SK-N-SH (cell line): Measurements from ENCODE around the gene ZEB1. TPM values are rescaled to one million over a fixed set of nuclear protein-coding genes. Genes with fewer than 3 reads are reported as not detected.
A peak's percentile ranks its signal among the peaks of the same experiment; 100 is the strongest.
"Not testable (repeated sequence)": the region's sequence is repeated elsewhere in the genome, so short reads cannot be mapped to it uniquely, and the experiment has no call there.

Experiments
- CTCF ChIA-PET: fragments of 300-600, 350-600 bp; formaldehyde crosslinking; extraction: SDS; loops from one replicate; lab custom pipeline; 2021; lab: Yijun Ruan, JAX
- POLR2A ChIA-PET: fragments of 350-600 bp; sonication (Branson Sonifier 250); formaldehyde crosslinking; extraction: SDS; loops from one replicate; lab custom pipeline; 2020; ENCODE audit warnings: antibody characterized with exemption, inconsistent platforms; lab: Yijun Ruan, JAX
- DNase-seq: peaks from one replicate; pipeline ENCODE4 v3.0.0; 2012
- H2AFZ ChIP-seq: fragments of 200-600 bp; sonication (generic); 2 replicates; pipeline ENCODE4 v1.8.1; 2016; ENCODE audit warnings: antibody characterized with exemption, mild to moderate bottlenecking, low read depth
- H3F3A ChIP-seq: fragments of 200-600 bp; sonication (generic); replicated peaks from 2 replicates; pipeline ENCODE3; 2016; ENCODE audit warnings: antibody characterized with exemption, mild to moderate bottlenecking; ENCODE audit not compliant: insufficient read depth
- H3K27ac ChIP-seq, 2 experiments: fragments of 200-500 bp in 1 of 2; fragments of 200-600 bp in 1 of 2; sonication (Bioruptor generic) in 1 of 2; sonication (generic), shearing (Covaris generic) in 1 of 2; 2 replicates each; pipeline versions ENCODE4 v1.5.1 to v1.6.1; 2014 to 2016; ENCODE audit warnings: low read depth in 2 of 2, inconsistent platforms in 1 of 2, low read length in 1 of 2, mild to moderate bottlenecking in 1 of 2, mixed read lengths in 1 of 2
- H3K27me3 ChIP-seq: fragments of 200-600 bp; sonication (generic), shearing (Covaris generic); 2 replicates; pipeline ENCODE4 v1.6.1; 2016; ENCODE audit warnings: mixed run types; ENCODE audit not compliant: insufficient read depth
- H3K36me3 ChIP-seq, 2 experiments: fragments of 200-500 bp in 1 of 2; fragments of 200-600 bp in 1 of 2; sonication (Bioruptor generic) in 1 of 2; sonication (generic) in 1 of 2; replicated peaks in 1 of 2; 2 replicates each; pipeline versions ENCODE3 to v1.5.1; 2014 to 2016; ENCODE audit warnings: low read length in 1 of 2, mild to moderate bottlenecking in 1 of 2; ENCODE audit not compliant: insufficient read depth in 2 of 2, control insufficient read depth in 1 of 2
- H3K4me1 ChIP-seq, 2 experiments: fragments of 200-500 bp in 1 of 2; fragments of 200-600 bp in 1 of 2; sonication (Bioruptor generic) in 1 of 2; sonication (generic), shearing (Covaris generic) in 1 of 2; 2 replicates each; pipeline versions ENCODE4 v1.5.1 to v1.6.1; 2014 to 2016; ENCODE audit warnings: low read depth in 1 of 2, low read length in 1 of 2, mixed run types in 1 of 2; ENCODE audit not compliant: insufficient read depth in 2 of 2, control insufficient read depth in 1 of 2
- H3K4me2 ChIP-seq: fragments of 200-600 bp; sonication (generic), shearing (Covaris generic); 2 replicates; pipeline ENCODE4 v1.6.1; 2017; ENCODE audit warnings: mixed run types
- H3K4me3 ChIP-seq, 2 experiments: fragments of 200-500 bp in 1 of 2; fragments of 200-600 bp in 1 of 2; sonication (Bioruptor generic) in 1 of 2; sonication (generic), shearing (Covaris generic) in 1 of 2; 2 replicates each; pipeline versions ENCODE4 v1.5.1 to v1.8.1; 2014 to 2016; ENCODE audit warnings: low read depth in 2 of 2, inconsistent platforms in 1 of 2, low read length in 1 of 2, mild to moderate bottlenecking in 1 of 2, mixed read lengths in 1 of 2, moderate library complexity in 1 of 2
- H3K79me2 ChIP-seq: fragments of 200-600 bp; sonication (generic); 2 replicates; pipeline ENCODE4 v1.8.1; 2017; ENCODE audit warnings: mild to moderate bottlenecking; ENCODE audit not compliant: insufficient read depth
- H3K9ac ChIP-seq: fragments of 200-600 bp; sonication (generic); 2 replicates; pipeline ENCODE4 v1.6.1; 2017; ENCODE audit warnings: mixed run types
- H3K9me2 ChIP-seq: fragments of 200-600 bp; sonication (generic); 2 replicates; pipeline ENCODE4 v1.6.1; 2017; ENCODE audit warnings: mixed run types
- H3K9me3 ChIP-seq: fragments of 200-600 bp; sonication (generic); 2 replicates; pipeline ENCODE4 v1.6.1; 2017; ENCODE audit warnings: mixed run types, mild to moderate bottlenecking, moderate library complexity
- H4K20me1 ChIP-seq: fragments of 200-600 bp; sonication (generic); 2 replicates; pipeline ENCODE4 v1.6.1; 2017; ENCODE audit warnings: mild to moderate bottlenecking, mixed run types; ENCODE audit not compliant: insufficient read depth
- CHD2 ChIP-seq: fragments of 150-350 bp; IDR thresholded peaks from 2 replicates; pipeline ENCODE4 v1.6.1; 2018; ENCODE audit warnings: low read length; ENCODE audit not compliant: partially characterized antibody
- FOXM1 ChIP-seq: IDR thresholded peaks from 2 replicates; pipeline ENCODE4 v1.4.0; 2012; ENCODE audit warnings: low read depth, mild to moderate bottlenecking
- JUND ChIP-seq: IDR thresholded peaks from 2 replicates; pipeline ENCODE4 v1.4.0; 2012
- NFIC ChIP-seq: IDR thresholded peaks from 2 replicates; pipeline ENCODE4 v1.4.0; 2012; ENCODE audit warnings: borderline replicate concordance
- NRF1 ChIP-seq: IDR thresholded peaks from 2 replicates; pipeline ENCODE4 v1.6.1; 2012; ENCODE audit warnings: low read depth, mild to moderate bottlenecking, low read length
- RCOR1 ChIP-seq: fragments of 150-350 bp; IDR thresholded peaks from 2 replicates; pipeline ENCODE4 v1.6.1; 2017; ENCODE audit warnings: antibody characterized with exemption, low read length
- SIN3A ChIP-seq: IDR thresholded peaks from 2 replicates; pipeline ENCODE4 v1.6.1; 2012; ENCODE audit warnings: low read depth, mild to moderate bottlenecking, low read length, moderate library complexity, borderline replicate concordance
- SMC3 ChIP-seq: IDR thresholded peaks from 2 replicates; pipeline ENCODE4 v1.6.1; 2012; ENCODE audit warnings: low read depth, low read length, improper control_type of control experiment
- TCF12 ChIP-seq: IDR thresholded peaks from 2 replicates; pipeline ENCODE4 v1.4.0; 2012
- WGBS: methylation state at CpG from one replicate; pipeline ENCODE4 v1.1.6; 2017; ENCODE audit warnings: low lambda C conversion rate; 5-methylcytosine and 5-hydroxymethylcytosine counted together
- polyA plus RNA-seq, 3 experiments: library from polyadenylated mRNA; depleted of rRNA; stranded (reverse); fragments of >200 nt; gene quantifications; 2 replicates each; pipeline ENCODE4 v1.2.3, GENCODE V29; 2012
- TF ChIP-seq, protein P1 (sequence below): IDR thresholded peaks from 2 replicates; pipeline ENCODE4 v1.6.1; 2012; ENCODE audit warnings: mild to moderate bottlenecking, low read depth, low read length, moderate library complexity
- TF ChIP-seq, protein P2 (sequence below): fragments of 200-600 bp; sonication (generic); IDR thresholded peaks from 2 replicates; pipeline ENCODE4 v1.6.1; 2017; ENCODE audit warnings: antibody characterized with exemption, mild to moderate bottlenecking, moderate library complexity
- TF ChIP-seq, protein P3 (sequence below): IDR thresholded peaks from 2 replicates; pipeline ENCODE4 v1.4.0; 2012; ENCODE audit warnings: low read depth

ZEB1 gene
- polyA plus RNA-seq, 1 of the 3 experiments (the other 2 are of a cell fraction): 5.4 TPM

DNA sequence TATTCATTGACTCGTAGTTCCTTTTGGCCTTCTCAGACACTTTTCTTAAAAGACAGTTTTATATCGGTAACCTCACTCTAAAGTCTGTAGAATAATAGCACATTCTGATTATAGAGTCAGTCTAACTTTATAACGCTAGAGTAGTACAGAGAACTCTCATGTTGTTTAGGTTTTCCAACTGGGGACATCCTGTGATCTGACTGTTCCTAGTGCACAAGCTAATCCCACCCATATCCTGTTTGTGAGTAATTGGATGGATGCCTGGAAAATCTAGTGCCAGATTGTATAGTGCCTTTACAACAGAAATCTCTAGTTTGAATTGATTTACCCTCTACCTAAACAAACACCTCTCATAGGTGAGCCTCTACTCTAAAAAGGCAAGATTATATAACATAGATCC, 107.4 kb downstream of the ZEB1 start:
- TF ChIP-seq SIN3A (no peak), NFIC (peak; percentile 38)
- H3K9me2 ChIP-seq: no peaks in the 10 kb centered on the region
- H3K27ac ChIP-seq: peak overlapping the region in 1 of 2 experiments; percentile 40; a peak in 2 of 4 replicates
- no peak overlapping the region for H3K9ac ChIP-seq
- H3K79me2 ChIP-seq: peaks cover 85% of the 10 kb centered on the region
- H3F3A ChIP-seq: peaks cover 17% of the 10 kb centered on the region
- no peak overlapping the region for H3K4me3 ChIP-seq
- 80% methylated on average over 3 of the region's 3 CpGs for WGBS
- no peaks in the 10 kb centered on the region for H3K27me3 ChIP-seq
- CTCF ChIA-PET: interaction anchor here (0.6 kb wide), 1 partner anchor 171 kb away, joined by 3 read pairs; no protein-coding TSS in a partner anchor
- peaks cover 0 to 7% of the 10 kb centered on the region in 2 experiments; a peak in 1 of 4 replicates for H3K4me1 ChIP-seq
- 0 out of 2 replicates have a peak, but pooled peaks cover 3% of the 10 kb centered on the region for H4K20me1 ChIP-seq
- POLR2A ChIA-PET: no interaction called here
- no peaks in the 10 kb centered on the region for H3K9me3 ChIP-seq
- H2AFZ ChIP-seq: peak overlapping the region; percentile 24; the same call in 1 of the 2 replicates
- H3K36me3 ChIP-seq: peaks cover 0 to 10% of the 10 kb centered on the region in 2 experiments
- 0 out of 2 replicates have a peak overlapping the region, but pooled peaks have one; percentile 10 for H3K4me2 ChIP-seq
- DNase-seq: no peak

GRCh38 chr10:31427334-31427733, 108.3 kb downstream of the ZEB1 start:
- H3K4me2 ChIP-seq, POLR2A ChIA-PET, H3K9me3 ChIP-seq, H2AFZ ChIP-seq, H4K20me1 ChIP-seq, H3K4me3 ChIP-seq, H3K9me2 ChIP-seq, CTCF ChIA-PET, H3K4me1 ChIP-seq, H3K9ac ChIP-seq, H3K27ac ChIP-seq, DNase-seq, H3K27me3 ChIP-seq: not testable (repeated sequence)
- Histone ChIP-seq H3F3A (peaks cover 17% of the 10 kb centered on the region), H3K36me3 (peaks cover 0 to 10% of the 10 kb centered on the region in 2 experiments), H3K79me2 (peaks cover 85% of the 10 kb centered on the region)
- 92% methylated on average over 10 of the region's 10 CpGs for WGBS

GRCh38 chr10:31428499-31428898, 109.5 kb downstream of the ZEB1 start:
- peaks cover 0 to 10% of the 10 kb centered on the region in 2 experiments for H3K36me3 ChIP-seq
- H3K9ac ChIP-seq, H3K4me1 ChIP-seq, POLR2A ChIA-PET, H4K20me1 ChIP-seq, DNase-seq, H3K9me3 ChIP-seq, H3K4me2 ChIP-seq, H3K27ac ChIP-seq, H3K9me2 ChIP-seq, H2AFZ ChIP-seq, H3K4me3 ChIP-seq, CTCF ChIA-PET, H3K27me3 ChIP-seq: not testable (repeated sequence)
- peaks cover 80% of the 10 kb centered on the region for H3K79me2 ChIP-seq
- H3F3A ChIP-seq: peaks cover 17% of the 10 kb centered on the region

GRCh38 chr10:31431021-31431420, 112.0 kb downstream of the ZEB1 start:
- peaks cover 11% of the 10 kb centered on the region for H3F3A ChIP-seq
- no peaks in the 10 kb centered on the region for H3K9me3 ChIP-seq
- H3K9me2 ChIP-seq: no peaks in the 10 kb centered on the region
- H3K27me3 ChIP-seq: no peaks in the 10 kb centered on the region
- peaks cover 71% of the 10 kb centered on the region for H3K79me2 ChIP-seq
- no peak overlapping the region for H3K9ac ChIP-seq
- CTCF ChIA-PET: no interaction called here
- POLR2A ChIA-PET: no interaction called here
- no peak for DNase-seq
- H3K4me1 ChIP-seq: 0 out of 4 replicates have a peak, but pooled peaks cover 0 to 6% of the 10 kb centered on the region in 2 experiments
- no peak overlapping the region for H2AFZ ChIP-seq
- 0 out of 2 replicates have a peak, but pooled peaks cover 3% of the 10 kb centered on the region for H4K20me1 ChIP-seq
- no peak overlapping the region for H3K4me3 ChIP-seq
- H3K27ac ChIP-seq: no peak overlapping the region
- H3K36me3 ChIP-seq: peaks cover 0 to 4% of the 10 kb centered on the region in 2 experiments
- H3K4me2 ChIP-seq: no peak overlapping the region
- TF ChIP-seq, protein P1, sequence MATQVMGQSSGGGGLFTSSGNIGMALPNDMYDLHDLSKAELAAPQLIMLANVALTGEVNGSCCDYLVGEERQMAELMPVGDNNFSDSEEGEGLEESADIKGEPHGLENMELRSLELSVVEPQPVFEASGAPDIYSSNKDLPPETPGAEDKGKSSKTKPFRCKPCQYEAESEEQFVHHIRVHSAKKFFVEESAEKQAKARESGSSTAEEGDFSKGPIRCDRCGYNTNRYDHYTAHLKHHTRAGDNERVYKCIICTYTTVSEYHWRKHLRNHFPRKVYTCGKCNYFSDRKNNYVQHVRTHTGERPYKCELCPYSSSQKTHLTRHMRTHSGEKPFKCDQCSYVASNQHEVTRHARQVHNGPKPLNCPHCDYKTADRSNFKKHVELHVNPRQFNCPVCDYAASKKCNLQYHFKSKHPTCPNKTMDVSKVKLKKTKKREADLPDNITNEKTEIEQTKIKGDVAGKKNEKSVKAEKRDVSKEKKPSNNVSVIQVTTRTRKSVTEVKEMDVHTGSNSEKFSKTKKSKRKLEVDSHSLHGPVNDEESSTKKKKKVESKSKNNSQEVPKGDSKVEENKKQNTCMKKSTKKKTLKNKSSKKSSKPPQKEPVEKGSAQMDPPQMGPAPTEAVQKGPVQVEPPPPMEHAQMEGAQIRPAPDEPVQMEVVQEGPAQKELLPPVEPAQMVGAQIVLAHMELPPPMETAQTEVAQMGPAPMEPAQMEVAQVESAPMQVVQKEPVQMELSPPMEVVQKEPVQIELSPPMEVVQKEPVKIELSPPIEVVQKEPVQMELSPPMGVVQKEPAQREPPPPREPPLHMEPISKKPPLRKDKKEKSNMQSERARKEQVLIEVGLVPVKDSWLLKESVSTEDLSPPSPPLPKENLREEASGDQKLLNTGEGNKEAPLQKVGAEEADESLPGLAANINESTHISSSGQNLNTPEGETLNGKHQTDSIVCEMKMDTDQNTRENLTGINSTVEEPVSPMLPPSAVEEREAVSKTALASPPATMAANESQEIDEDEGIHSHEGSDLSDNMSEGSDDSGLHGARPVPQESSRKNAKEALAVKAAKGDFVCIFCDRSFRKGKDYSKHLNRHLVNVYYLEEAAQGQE: no peak
- TF ChIP-seq JUND (no peak), CHD2 (no peak), RCOR1 (no peak), TCF12 (no peak), NRF1 (no peak), SMC3 (no peak), FOXM1 (no peak)
- TF ChIP-seq, protein P2, sequence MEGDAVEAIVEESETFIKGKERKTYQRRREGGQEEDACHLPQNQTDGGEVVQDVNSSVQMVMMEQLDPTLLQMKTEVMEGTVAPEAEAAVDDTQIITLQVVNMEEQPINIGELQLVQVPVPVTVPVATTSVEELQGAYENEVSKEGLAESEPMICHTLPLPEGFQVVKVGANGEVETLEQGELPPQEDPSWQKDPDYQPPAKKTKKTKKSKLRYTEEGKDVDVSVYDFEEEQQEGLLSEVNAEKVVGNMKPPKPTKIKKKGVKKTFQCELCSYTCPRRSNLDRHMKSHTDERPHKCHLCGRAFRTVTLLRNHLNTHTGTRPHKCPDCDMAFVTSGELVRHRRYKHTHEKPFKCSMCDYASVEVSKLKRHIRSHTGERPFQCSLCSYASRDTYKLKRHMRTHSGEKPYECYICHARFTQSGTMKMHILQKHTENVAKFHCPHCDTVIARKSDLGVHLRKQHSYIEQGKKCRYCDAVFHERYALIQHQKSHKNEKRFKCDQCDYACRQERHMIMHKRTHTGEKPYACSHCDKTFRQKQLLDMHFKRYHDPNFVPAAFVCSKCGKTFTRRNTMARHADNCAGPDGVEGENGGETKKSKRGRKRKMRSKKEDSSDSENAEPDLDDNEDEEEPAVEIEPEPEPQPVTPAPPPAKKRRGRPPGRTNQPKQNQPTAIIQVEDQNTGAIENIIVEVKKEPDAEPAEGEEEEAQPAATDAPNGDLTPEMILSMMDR: no peak
- TF ChIP-seq, protein P3, sequence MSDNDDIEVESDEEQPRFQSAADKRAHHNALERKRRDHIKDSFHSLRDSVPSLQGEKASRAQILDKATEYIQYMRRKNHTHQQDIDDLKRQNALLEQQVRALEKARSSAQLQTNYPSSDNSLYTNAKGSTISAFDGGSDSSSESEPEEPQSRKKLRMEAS: no peak
